Nephron (organoid): Measurements from ENCODE around the gene MRPL33.

Source experiments
- H3K27ac Mint-ChIP-seq, 3 experiments: 2 replicates each; pipeline ENCODE4 v1.8.0; 2020; ENCODE audit warnings: mixed read lengths in 3 of 3, mild to moderate bottlenecking in 2 of 3, moderate library complexity in 1 of 3
- H3K27me3 Mint-ChIP-seq: 2 replicates; pipeline ENCODE4 v1.8.0; 2021; ENCODE audit warnings: low read depth, mild to moderate bottlenecking, moderate library complexity, mixed read lengths
- H3K36me3 Mint-ChIP-seq: 2 replicates; pipeline ENCODE4 v1.8.0; 2020; ENCODE audit warnings: low read depth, mixed read lengths
- H3K4me1 Mint-ChIP-seq: 2 replicates; pipeline ENCODE4 v1.8.0; 2020; ENCODE audit warnings: mixed read lengths
- H3K4me3 Mint-ChIP-seq, 3 experiments: 2 replicates each; pipeline ENCODE4 v1.8.0; 2020; ENCODE audit warnings: mild to moderate bottlenecking in 3 of 3, mixed read lengths in 3 of 3, moderate library complexity in 2 of 3
- H3K9me3 Mint-ChIP-seq: 2 replicates; pipeline ENCODE4 v1.8.0; 2020; ENCODE audit warnings: mixed read lengths
- TF ChIP-seq, protein P1 (sequence below), 3 experiments: fragments of 200-600 bp; sonication (generic); IDR thresholded peaks; one replicate each; pipeline ENCODE4 v1.5.0; 2021; ENCODE audit warnings: antibody characterized with exemption in 3 of 3; ENCODE audit not compliant: unreplicated experiment in 3 of 3

The MRPL33 gene

DNA sequence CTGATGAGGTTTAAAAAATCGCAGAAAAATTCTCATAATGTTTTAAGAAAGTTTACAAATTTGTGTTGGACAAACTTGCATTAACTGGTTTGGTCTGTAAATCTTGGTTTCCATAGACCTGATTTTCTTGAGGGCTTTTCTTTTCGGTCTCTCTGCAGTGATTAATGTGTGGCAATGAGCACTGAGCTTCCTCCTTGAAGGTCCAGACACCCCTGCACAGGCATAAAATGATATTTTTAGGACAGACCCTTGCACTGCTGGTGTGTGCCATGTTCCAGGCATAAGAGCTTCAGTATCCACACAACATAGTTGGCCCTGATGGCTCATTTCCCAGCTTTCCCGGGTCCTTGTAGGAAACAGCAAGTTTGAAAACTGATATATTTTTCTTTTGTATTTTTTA is 33.7 kb downstream of the MRPL33 start:
- Mint-ChIP-seq H3K4me1 (no peaks in the 10 kb centered on the region), H3K4me3 (no peak overlapping the region), H3K9me3 (no peaks in the 10 kb centered on the region), H3K27ac (peak overlapping the region; percentile 14 to 77 (median 23)), H3K27me3 (no peaks in the 10 kb centered on the region), H3K36me3 (no peaks in the 10 kb centered on the region)
- TF ChIP-seq, protein P1, sequence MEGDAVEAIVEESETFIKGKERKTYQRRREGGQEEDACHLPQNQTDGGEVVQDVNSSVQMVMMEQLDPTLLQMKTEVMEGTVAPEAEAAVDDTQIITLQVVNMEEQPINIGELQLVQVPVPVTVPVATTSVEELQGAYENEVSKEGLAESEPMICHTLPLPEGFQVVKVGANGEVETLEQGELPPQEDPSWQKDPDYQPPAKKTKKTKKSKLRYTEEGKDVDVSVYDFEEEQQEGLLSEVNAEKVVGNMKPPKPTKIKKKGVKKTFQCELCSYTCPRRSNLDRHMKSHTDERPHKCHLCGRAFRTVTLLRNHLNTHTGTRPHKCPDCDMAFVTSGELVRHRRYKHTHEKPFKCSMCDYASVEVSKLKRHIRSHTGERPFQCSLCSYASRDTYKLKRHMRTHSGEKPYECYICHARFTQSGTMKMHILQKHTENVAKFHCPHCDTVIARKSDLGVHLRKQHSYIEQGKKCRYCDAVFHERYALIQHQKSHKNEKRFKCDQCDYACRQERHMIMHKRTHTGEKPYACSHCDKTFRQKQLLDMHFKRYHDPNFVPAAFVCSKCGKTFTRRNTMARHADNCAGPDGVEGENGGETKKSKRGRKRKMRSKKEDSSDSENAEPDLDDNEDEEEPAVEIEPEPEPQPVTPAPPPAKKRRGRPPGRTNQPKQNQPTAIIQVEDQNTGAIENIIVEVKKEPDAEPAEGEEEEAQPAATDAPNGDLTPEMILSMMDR (IDR thresholded peaks at IDR 0.05; ENCODE audit: unreplicated experiment in 3 of 3) = no peak

DNA sequence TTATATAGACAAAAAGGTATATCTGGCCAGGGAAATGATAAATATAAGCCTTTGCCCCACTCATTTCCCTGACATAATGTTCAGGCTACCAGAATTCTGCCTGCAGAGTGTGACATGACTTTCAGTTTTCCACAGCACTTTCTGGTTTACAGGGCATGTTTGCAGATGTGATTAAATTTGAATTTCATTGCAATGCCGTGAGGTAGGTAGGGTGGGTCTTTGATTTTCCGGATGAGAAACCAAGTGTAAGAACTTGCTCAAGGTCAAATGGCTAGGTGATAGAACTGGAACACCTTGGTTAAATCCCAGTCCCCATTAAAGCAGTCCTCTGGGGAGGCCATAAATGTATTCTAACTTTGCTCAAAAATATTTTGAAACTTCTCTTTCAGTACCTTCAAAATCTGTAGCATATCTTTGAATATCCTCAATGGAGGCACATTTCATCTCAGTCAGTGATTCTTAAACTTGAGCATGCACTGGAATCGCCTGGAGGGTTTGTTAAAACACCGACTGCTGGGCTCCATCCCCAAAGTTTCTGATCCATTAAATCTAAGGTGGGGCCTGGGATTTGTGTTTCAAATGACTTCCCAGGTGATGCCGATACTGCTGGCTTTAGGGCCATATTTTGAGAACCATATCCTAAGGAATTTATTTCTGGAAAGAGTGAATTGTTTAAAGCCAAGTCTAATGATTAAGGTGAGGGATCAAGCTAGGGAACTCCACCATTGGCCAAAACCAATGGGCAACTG is 35.0 kb downstream of the MRPL33 start:
- Mint-ChIP-seq H3K27ac (peak overlapping the region; percentile 24 to 86 (median 68)), H3K9me3 (no peaks in the 10 kb centered on the region), H3K4me3 (no peak overlapping the region), H3K27me3 (no peaks in the 10 kb centered on the region), H3K4me1 (no peaks in the 10 kb centered on the region), H3K36me3 (no peaks in the 10 kb centered on the region)
- TF ChIP-seq, protein P1 (IDR thresholded peaks at IDR 0.05; ENCODE audit: unreplicated experiment in 3 of 3) = no peak

DNA sequence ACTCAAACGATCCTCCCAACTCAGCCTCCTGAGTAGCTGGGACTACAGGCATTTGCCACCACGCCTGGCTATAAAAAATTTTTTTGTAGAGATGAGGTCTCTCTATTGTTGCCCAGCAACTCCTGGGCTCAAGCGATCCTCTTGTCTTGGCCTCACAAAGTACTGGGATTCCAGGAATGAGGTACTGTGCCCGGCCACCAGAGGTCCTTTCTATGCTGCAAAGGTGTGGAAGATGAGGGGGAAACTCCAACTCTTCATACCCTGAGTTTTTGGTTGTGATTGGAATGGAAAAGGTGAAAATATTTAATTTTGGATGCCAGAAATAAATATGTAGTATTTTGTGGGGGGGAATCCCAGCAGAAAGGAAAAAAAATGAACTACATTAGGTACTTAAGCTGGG is 36.0 kb downstream of the MRPL33 start:
- TF ChIP-seq, protein P1 (IDR thresholded peaks at IDR 0.05; ENCODE audit: unreplicated experiment in 3 of 3) = peak in 2 of 3 experiments; percentile 19 to 34
- Mint-ChIP-seq H3K9me3 (peaks cover 4% of the 10 kb centered on the region), H3K27ac (peak overlapping the region; percentile 8 to 86 (median 68)), H3K36me3 (no peaks in the 10 kb centered on the region), H3K27me3 (no peaks in the 10 kb centered on the region), H3K4me1 (no peaks in the 10 kb centered on the region), H3K4me3 (no peak overlapping the region)

DNA sequence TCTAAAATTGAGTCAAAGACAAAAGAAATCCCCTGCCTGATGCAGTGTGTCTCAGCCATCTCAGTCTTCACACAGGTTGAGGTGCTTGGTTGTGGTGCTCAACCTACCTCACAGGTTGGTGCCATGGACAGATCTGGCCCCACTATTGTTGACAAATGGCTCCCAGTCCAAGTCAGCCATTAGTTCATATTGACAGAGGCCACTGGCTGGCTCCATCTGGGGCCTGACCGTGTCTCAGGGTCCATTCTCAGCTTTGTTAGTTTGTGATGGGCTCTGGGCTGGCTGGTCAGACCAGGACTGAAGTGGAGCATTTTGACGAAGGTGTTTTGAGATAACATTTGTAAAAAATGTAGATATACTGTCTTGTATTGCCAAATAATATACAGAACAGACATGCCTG is 36.9 kb downstream of the MRPL33 start:
- Mint-ChIP-seq H3K36me3 (no peaks in the 10 kb centered on the region), H3K27ac (peak overlapping the region in 1 of 3 experiments; percentile 86), H3K4me3 (no peak overlapping the region), H3K9me3 (peaks cover 4% of the 10 kb centered on the region), H3K27me3 (no peaks in the 10 kb centered on the region), H3K4me1 (no peaks in the 10 kb centered on the region)
- TF ChIP-seq, protein P1 (IDR thresholded peaks at IDR 0.05; ENCODE audit: unreplicated experiment in 3 of 3) = no peak

DNA sequence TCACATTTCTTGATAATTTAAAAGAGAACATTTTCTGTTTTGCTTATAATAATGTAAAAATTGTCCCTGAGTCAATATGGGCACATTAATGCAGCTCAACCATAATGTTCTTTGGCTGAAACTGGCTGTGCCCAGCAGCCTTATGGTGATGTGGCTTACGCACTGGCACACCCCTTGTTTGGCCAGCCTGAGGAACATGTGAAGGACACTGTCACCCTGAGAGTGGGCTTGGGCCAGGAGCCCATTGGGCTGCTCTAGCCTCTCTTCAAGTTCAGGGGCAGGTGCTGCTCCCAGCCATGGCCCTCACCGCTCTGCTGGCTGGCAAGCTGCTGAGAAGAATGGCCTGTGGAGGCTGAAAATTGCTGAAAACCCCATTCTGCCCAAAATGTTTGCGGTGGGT is 37.5 kb downstream of the MRPL33 start:
- Mint-ChIP-seq H3K27ac (no peak overlapping the region), H3K4me3 (no peak overlapping the region), H3K36me3 (no peaks in the 10 kb centered on the region), H3K4me1 (no peaks in the 10 kb centered on the region), H3K9me3 (peaks cover 4% of the 10 kb centered on the region), H3K27me3 (no peaks in the 10 kb centered on the region)
- TF ChIP-seq, protein P1 (IDR thresholded peaks at IDR 0.05; ENCODE audit: unreplicated experiment in 3 of 3) = no peak

DNA sequence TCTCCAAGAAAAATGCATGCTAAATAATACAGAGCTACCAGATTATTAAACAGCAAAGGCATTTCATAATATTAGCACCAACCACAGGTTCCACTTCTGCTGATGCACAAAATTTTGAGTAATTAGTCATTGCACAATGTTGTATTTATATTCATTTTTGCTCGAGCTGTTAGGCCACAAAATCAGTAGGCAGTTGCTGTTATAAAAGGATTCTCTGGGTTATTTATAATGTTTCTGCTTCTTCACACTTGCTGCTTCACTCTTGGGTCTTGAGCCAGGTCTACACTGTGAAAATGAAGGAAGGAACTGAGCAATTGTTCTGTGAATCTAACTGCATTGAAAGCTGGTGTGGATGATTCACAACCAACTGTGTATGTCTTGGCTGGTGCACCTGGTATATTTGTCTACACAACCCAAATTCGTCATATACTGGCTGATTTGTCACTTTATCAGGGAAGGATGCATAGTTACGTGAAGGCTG is 38.3 kb downstream of the MRPL33 start:
- Mint-ChIP-seq H3K36me3 (no peaks in the 10 kb centered on the region), H3K27ac (no peak overlapping the region), H3K4me1 (no peaks in the 10 kb centered on the region), H3K9me3 (peaks cover 4% of the 10 kb centered on the region), H3K4me3 (no peak overlapping the region), H3K27me3 (no peaks in the 10 kb centered on the region)
- TF ChIP-seq, protein P1 (IDR thresholded peaks at IDR 0.05; ENCODE audit: unreplicated experiment in 3 of 3) = no peak
